ENCODE results near the gene CD8A. TPM values are rescaled to one million over a fixed set of nuclear protein-coding genes. Genes with fewer than 3 reads are reported as not detected.

The CD8A gene
- total and polyA plus RNA-seq, 2 donors (not counting 1 experiment from before 2014, with no cell fraction given): not detected

DNA sequence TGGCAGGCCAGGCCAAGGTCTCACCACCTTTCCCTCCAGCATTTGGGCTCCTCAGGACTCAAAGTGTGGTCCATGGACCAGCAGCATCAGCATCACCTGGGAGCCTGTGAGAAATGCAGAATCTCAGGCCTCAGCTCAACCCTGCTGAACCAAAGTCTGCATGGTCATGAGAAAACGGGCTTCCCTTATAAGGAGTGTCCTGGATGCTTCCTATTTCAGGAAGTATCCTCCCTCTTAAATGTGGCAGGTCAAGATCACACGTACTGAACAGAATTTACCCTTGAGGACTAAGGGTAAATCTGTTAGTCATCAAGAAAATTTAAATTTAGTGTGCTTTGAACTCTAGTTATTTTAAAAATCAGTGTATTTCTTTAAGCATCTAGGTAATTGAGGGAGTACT, 11.8 kb downstream of the CD8A start:
- Histone ChIP-seq H3K27me3 (ENCODE audit: control insufficient read depth, insufficient read depth, low read length) (no peaks in the 10 kb centered on the region), H3K4me1 (ENCODE audit: control insufficient read depth, extremely low read depth, insufficient read depth, low read length) (no peaks in the 10 kb centered on the region), H3K4me2 (ENCODE audit: extremely low read depth, insufficient read depth, low read length) (no peak overlapping the region), H3K27ac (ENCODE audit: insufficient read depth, low read length) (no peak overlapping the region), H3K79me2 (ENCODE audit: control insufficient read depth, insufficient read depth, low read length) (no peaks in the 10 kb centered on the region), H3K36me3 (ENCODE audit: control insufficient read depth, insufficient read depth, low read length) (no peaks in the 10 kb centered on the region), H2AFZ (ENCODE audit: low read length) (no peak overlapping the region), H3K9ac (ENCODE audit: insufficient read depth, low read length) (no peak overlapping the region), H3K9me3 (ENCODE audit: control insufficient read depth, insufficient read depth, low read depth, low read length) (no peaks in the 10 kb centered on the region), H4K20me1 (ENCODE audit: control insufficient read depth, extremely low read depth, insufficient read depth, low read length) (no peaks in the 10 kb centered on the region), H3K4me3 (replicated peaks in 1 of 4; ENCODE audit: control extremely low read depth in 1 of 4, insufficient read depth in 1 of 4, low read depth in 3 of 4, low read length in 4 of 4) (no peak overlapping the region)
- DNase-seq (ENCODE audit: low read depth in 2 of 2): no peak
- no peak for TF ChIP-seq EZH2 (IDR thresholded peaks at IDR 0.05; ENCODE audit: low read length, missing control alignments)
- TF ChIP-seq, protein P1, sequence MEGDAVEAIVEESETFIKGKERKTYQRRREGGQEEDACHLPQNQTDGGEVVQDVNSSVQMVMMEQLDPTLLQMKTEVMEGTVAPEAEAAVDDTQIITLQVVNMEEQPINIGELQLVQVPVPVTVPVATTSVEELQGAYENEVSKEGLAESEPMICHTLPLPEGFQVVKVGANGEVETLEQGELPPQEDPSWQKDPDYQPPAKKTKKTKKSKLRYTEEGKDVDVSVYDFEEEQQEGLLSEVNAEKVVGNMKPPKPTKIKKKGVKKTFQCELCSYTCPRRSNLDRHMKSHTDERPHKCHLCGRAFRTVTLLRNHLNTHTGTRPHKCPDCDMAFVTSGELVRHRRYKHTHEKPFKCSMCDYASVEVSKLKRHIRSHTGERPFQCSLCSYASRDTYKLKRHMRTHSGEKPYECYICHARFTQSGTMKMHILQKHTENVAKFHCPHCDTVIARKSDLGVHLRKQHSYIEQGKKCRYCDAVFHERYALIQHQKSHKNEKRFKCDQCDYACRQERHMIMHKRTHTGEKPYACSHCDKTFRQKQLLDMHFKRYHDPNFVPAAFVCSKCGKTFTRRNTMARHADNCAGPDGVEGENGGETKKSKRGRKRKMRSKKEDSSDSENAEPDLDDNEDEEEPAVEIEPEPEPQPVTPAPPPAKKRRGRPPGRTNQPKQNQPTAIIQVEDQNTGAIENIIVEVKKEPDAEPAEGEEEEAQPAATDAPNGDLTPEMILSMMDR (conservative IDR thresholded peaks at IDR 0.05 in 1 of 2, IDR thresholded peaks at IDR 0.05 in 1 of 2; ENCODE audit: low read depth in 1 of 2, low read length in 2 of 2): no peak

DNA sequence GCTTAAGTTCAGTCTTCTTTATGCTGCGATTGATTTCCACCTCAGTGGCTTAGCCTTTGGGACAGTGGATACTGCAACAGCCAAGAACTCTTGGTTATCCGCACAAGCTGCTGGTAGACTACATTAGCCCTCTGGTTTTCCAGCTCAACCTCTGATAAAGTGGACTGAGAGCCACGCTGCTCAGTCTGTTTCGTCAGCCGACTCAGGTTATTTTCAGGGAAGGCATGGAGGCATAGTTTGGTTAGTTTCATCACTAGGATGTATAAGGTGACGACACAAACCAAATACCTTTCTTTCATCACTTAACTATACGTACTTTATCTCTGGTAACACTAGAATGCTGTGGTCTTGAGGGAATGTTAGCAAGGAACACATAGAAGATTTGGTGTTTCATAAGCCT, 14.2 kb downstream of the CD8A start:
- H2AFZ ChIP-seq (ENCODE audit: low read length): no peak overlapping the region
- no peaks in the 10 kb centered on the region for H3K36me3 ChIP-seq (ENCODE audit: control insufficient read depth, insufficient read depth, low read length)
- H3K9ac ChIP-seq (ENCODE audit: insufficient read depth, low read length): no peak overlapping the region
- H3K27ac ChIP-seq (ENCODE audit: insufficient read depth, low read length): no peak overlapping the region
- no peaks in the 10 kb centered on the region for H3K4me1 ChIP-seq (ENCODE audit: control insufficient read depth, extremely low read depth, insufficient read depth, low read length)
- H3K4me3 ChIP-seq (replicated peaks in 1 of 4; ENCODE audit: control extremely low read depth in 1 of 4, insufficient read depth in 1 of 4, low read depth in 3 of 4, low read length in 4 of 4): no peak overlapping the region
- H3K79me2 ChIP-seq (ENCODE audit: control insufficient read depth, insufficient read depth, low read length): no peaks in the 10 kb centered on the region
- H3K27me3 ChIP-seq (ENCODE audit: control insufficient read depth, insufficient read depth, low read length): no peaks in the 10 kb centered on the region
- no peak overlapping the region for H3K4me2 ChIP-seq (ENCODE audit: extremely low read depth, insufficient read depth, low read length)
- H3K9me3 ChIP-seq (ENCODE audit: control insufficient read depth, insufficient read depth, low read depth, low read length): no peaks in the 10 kb centered on the region
- no peaks in the 10 kb centered on the region for H4K20me1 ChIP-seq (ENCODE audit: control insufficient read depth, extremely low read depth, insufficient read depth, low read length)
- no peak for DNase-seq (ENCODE audit: low read depth in 2 of 2)
- no peak for TF ChIP-seq EZH2 (IDR thresholded peaks at IDR 0.05; ENCODE audit: low read length, missing control alignments)
- TF ChIP-seq, protein P1 (conservative IDR thresholded peaks at IDR 0.05 in 1 of 2, IDR thresholded peaks at IDR 0.05 in 1 of 2; ENCODE audit: low read depth in 1 of 2, low read length in 2 of 2): no peak

DNA sequence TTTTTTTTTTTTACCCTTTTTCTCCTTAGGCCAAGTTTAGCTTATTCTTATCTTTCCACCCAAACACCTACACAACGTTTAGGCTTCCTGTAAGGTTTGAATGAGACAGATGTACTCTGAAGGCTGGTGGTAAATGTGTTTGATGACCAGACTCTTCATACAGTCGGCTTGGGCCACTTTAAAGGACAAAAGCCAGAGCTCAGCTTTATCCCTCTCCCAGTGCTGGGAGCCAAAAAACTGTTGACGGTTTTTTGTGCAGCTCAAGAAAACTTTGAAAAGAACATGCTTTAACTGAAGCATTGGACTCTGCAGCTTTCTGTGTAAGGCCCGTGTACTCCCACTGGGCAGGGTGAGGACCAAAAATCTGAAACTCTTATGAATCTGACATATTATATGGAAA, 15.4 kb downstream of the CD8A start:
- no peak overlapping the region for H3K4me3 ChIP-seq (replicated peaks in 1 of 4; ENCODE audit: control extremely low read depth in 1 of 4, insufficient read depth in 1 of 4, low read depth in 3 of 4, low read length in 4 of 4)
- no peak overlapping the region for H2AFZ ChIP-seq (ENCODE audit: low read length)
- H3K36me3 ChIP-seq (ENCODE audit: control insufficient read depth, insufficient read depth, low read length): no peaks in the 10 kb centered on the region
- no peaks in the 10 kb centered on the region for H3K4me1 ChIP-seq (ENCODE audit: control insufficient read depth, extremely low read depth, insufficient read depth, low read length)
- H3K9ac ChIP-seq (ENCODE audit: insufficient read depth, low read length): no peak overlapping the region
- no peak overlapping the region for H3K27ac ChIP-seq (ENCODE audit: insufficient read depth, low read length)
- no peaks in the 10 kb centered on the region for H4K20me1 ChIP-seq (ENCODE audit: control insufficient read depth, extremely low read depth, insufficient read depth, low read length)
- H3K79me2 ChIP-seq (ENCODE audit: control insufficient read depth, insufficient read depth, low read length): no peaks in the 10 kb centered on the region
- TF ChIP-seq, protein P1 (conservative IDR thresholded peaks at IDR 0.05 in 1 of 2, IDR thresholded peaks at IDR 0.05 in 1 of 2; ENCODE audit: low read depth in 1 of 2, low read length in 2 of 2): no peak
- TF ChIP-seq EZH2 (IDR thresholded peaks at IDR 0.05; ENCODE audit: low read length, missing control alignments): no peak
- H3K9me3 ChIP-seq (ENCODE audit: control insufficient read depth, insufficient read depth, low read depth, low read length): no peaks in the 10 kb centered on the region
- H3K27me3 ChIP-seq (ENCODE audit: control insufficient read depth, insufficient read depth, low read length): no peaks in the 10 kb centered on the region
- DNase-seq (ENCODE audit: low read depth in 2 of 2): no peak
- no peak overlapping the region for H3K4me2 ChIP-seq (ENCODE audit: extremely low read depth, insufficient read depth, low read length)
